ENCODE measurements around the gene KDM4E.

The KDM4E gene

GRCh38 chr11:95054356-95054755, 29.3 kb downstream of the KDM4E start:
- FAIRE-seq = no peak

- FAIRE-seq = no peak
Observed at GRCh38 chr11:95055283-95055897, 30.3 kb downstream of the KDM4E start.

- no peak for FAIRE-seq
Observed at GRCh38 chr11:95057959-95058358, 32.9 kb downstream of the KDM4E start.

- FAIRE-seq = no peak
Observed at GRCh38 chr11:95058621-95059020, 33.6 kb downstream of the KDM4E start.

- no peak for FAIRE-seq
Observed at GRCh38 chr11:95059046-95059445, 34.0 kb downstream of the KDM4E start.

- FAIRE-seq = no peak
Observed at GRCh38 chr11:95065336-95065735, 40.3 kb downstream of the KDM4E start.

GRCh38 chr11:95066716-95067038, 41.6 kb downstream of the KDM4E start, which contains the start of gene SRSF8:
Gene SRSF8, plus strand, starts transcription at chr11:95066919. Its CDS starts 308 bp downstream, at chr11:95067227.
- peak; percentile 66 for FAIRE-seq

GRCh38 chr11:95067039-95067840, 42.2 kb downstream of the KDM4E start:
- no peak for FAIRE-seq

- no peak for FAIRE-seq
Observed at GRCh38 chr11:95067841-95068219, 42.8 kb downstream of the KDM4E start.

- FAIRE-seq = peak; percentile 99
Observed at GRCh38 chr11:95068549-95068948, 43.5 kb downstream of the KDM4E start.

- no peak for FAIRE-seq
Observed at GRCh38 chr11:95070471-95070870, 45.4 kb downstream of the KDM4E start.

- FAIRE-seq = no peak
Observed at GRCh38 chr11:95072948-95073347, 47.9 kb downstream of the KDM4E start.

GRCh38 chr11:95074792-95075563, 49.9 kb downstream of the KDM4E start:
- FAIRE-seq = peak; percentile 78

GRCh38 chr11:95076416-95076815, 51.4 kb downstream of the KDM4E start:
- FAIRE-seq = no peak

- no peak for FAIRE-seq
Observed at GRCh38 chr11:95076981-95077380, 51.9 kb downstream of the KDM4E start.

All from islet of Langerhans (tissue), 1 donor.